ENCODE data around the gene CELA3B.
"Not testable (repeated sequence)": the region's sequence is repeated elsewhere in the genome, so short reads cannot be mapped to it uniquely, and the experiment has no call there.

The CELA3B gene

DNA sequence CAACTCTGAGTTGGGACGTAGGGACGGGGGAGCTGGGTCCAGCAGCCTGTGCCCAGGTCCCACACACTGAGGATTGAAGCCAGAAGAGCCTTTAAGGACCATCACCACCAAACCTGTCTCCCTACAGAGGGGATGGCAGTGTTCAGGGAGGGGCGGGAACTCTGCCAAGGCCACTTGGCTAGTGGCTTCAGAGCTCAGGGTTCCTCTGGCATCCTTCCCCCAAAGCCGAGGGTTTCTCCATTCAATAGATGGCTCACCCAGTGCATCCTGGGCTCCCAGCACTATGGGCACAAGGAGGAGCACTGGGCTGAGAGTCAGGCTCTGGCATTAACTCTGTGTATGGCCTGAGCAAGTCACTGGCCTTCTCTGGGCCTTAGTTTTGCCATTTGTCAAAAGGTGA, 4.4 kb downstream of the CELA3B start:
- DNase-seq: not testable (repeated sequence)

GRCh38 chr1:21982122-21982521, 5.3 kb downstream of the CELA3B start:
- DNase-seq: not testable (repeated sequence)

- not testable (repeated sequence) for DNase-seq
Observed at GRCh38 chr1:21983539-21983938, 6.7 kb downstream of the CELA3B start.

DNA sequence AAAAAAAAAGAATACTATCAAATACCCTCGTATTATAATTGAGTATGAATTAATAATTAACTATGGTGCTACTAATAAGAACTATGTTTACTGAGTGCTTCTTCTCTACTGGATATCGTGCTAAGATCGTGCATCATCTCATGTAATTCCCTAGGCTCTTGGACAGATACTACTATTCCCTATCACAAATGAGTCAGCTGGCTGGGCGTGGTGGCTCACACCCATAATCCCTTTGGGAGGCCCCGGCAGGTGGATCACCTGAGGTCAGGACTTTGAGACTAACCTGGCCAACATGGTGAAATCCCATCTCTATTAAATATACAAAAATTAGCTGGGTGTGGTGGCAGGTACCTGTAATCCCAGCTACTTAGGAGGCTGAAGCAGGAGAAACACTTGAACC, 9.1 kb downstream of the CELA3B start:
- DNase-seq: not testable (repeated sequence)

DNA sequence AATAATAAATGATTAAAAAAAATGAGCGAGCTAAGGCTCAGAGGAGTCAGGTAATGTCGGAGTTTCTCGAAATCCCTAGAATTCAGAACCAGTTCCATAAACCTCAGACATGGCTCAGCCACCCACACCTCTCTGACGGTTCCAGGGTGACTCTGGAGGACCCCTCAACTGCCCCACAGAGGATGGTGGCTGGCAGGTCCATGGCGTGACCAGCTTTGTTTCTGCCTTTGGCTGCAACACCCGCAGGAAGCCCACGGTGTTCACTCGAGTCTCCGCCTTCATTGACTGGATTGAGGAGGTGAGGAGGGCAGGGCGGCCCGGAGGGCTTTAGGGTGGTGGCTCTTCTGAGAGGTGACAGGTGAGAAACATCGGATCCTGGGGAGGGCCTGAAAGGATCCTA, 9.6 kb downstream of the CELA3B start:
- not testable (repeated sequence) for DNase-seq

DNA sequence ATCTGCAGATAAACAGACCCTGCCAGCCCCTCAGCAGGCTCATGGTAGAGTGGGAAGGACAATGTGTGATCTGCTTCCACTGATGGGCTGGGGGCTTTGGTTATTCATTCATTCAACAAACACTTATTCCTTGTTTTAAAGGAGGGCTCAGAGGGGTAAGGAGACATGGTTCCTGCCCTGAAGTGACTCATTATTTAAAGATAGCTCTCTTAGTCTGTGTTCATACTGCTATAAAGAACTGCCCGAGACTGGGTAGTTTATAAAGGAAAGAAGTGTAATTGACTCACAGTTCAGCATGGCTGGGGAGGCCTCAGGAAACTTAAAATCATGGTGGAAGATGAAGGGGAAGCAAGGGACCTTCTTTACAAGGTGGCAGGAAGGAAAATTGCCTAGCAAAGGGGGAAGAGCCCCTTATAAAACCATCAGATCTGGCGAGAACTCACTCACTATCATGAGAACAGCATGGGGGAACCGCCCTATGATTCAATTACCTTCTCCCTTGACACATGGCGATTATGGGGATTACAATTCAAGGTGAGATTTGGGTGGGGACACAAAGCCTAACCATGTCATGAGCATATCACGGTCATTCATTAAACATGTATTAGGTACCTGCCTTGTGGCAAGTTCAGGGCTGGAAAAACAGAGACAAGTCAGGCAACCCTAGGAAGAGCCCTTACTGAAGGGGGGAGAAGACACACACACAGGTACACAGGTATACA, 13.0 kb downstream of the CELA3B start:
- DNase-seq: not testable (repeated sequence)

GRCh38 chr1:21992186-21992585, 15.4 kb downstream of the CELA3B start:
- not testable (repeated sequence) for DNase-seq

DNA sequence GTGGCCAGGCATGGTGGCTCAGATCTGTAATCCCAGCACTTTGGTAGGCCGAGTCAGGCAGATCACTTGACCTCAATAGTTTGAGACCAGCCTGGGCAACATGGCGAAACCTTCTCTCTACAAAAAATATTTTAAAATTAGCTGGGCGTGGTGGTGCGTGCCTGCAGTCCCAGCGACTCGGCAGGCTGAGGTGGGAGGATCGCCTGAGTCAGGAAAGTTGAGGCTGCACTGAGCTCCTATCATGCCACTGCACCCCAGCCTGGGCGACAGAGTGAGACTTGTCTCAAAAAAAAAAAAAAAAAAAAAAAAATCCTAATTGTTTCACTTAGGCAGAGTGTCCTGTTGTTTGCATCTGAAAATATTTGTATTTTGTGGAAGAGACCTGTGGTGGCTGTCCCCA, 17.9 kb downstream of the CELA3B start:
- DNase-seq: not testable (repeated sequence)

- DNase-seq: not testable (repeated sequence)
Observed at GRCh38 chr1:21996663-21996970, 19.8 kb downstream of the CELA3B start.

GRCh38 chr1:21997891-21998623, 21.2 kb downstream of the CELA3B start:
- DNase-seq: not testable (repeated sequence)

DNA sequence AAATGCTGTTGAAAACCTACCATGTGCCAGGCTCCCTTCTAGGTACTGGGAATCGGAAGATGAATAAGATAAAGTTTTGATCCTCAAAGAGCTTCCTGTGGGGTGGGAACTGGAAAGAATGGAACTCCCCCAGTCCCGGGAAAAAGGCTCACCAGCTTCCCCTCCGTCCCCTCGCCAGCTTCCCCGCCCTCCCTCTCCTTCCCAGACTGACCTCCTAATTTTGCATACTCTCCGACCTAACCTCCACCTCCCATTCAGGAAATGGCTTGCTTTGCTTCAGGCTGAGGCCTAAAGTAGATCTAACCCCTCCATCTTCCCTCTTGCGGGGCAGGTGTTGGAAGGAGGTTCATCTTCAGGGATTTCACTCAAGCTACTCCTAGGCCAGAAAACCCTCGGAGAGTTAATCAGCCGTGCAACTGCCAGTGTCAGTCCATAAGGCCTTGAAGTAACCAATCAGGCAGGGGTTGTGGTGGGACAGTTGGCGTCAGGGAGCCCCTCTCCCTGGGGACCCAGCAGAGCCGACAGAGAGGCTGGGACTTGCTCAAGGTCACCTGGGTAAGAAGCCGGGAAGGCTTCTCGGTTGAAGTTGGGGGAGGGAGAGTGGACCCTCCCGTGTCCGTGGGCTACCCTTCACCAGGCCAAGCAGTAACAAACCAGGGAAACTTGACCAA, 21.9 kb downstream of the CELA3B start:
- DNase-seq: not testable (repeated sequence)

- not testable (repeated sequence) for DNase-seq
Observed at GRCh38 chr1:21999645-22000044, 22.8 kb downstream of the CELA3B start.

GRCh38 chr1:22001409-22001808, 24.6 kb downstream of the CELA3B start, which contains the start of gene CELA3A:
TSS of gene CELA3A (plus strand) at chr1:22001657. CDS start at chr1:22001675, 18 bp downstream.
- DNase-seq: no peak

DNA sequence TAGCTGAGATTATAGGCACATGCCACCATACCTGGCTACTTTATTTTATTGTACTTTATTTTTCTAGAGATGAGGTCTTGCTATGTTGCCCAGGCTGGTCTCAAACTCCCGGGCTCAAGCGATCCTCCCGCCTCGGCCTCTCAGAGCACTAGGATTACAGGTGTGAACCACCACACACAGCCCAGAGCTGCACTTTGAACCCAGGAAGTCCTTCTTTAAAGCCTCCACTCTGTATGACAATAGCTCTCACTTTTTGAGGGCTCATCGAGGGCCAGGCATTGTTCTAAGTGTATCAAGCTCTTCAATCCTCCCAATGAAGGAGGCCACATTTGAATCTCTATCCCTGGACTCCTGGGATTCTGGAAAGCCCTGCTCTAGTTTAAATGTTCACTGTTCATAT, 25.6 kb downstream of the CELA3B start:
- not testable (repeated sequence) for DNase-seq

DNA sequence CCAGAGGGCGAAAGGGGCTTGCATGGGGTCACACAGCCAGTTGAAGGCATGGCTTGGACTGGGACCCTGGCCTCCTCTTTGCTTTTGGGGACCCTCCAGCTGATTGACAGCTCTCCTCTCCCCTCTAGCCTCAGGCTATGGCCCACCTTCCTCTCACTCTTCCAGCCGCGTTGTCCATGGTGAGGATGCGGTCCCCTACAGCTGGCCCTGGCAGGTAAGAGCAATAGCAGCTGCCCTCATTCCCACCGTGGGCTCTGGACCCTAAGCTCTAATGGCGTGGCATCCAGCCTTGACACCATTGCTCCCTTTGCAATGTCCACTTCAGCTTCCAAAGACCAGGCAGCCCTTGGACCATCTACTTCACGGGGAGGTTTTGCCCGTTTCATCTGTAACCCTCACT, 26.1 kb downstream of the CELA3B start:
- DNase-seq: not testable (repeated sequence)

DNA sequence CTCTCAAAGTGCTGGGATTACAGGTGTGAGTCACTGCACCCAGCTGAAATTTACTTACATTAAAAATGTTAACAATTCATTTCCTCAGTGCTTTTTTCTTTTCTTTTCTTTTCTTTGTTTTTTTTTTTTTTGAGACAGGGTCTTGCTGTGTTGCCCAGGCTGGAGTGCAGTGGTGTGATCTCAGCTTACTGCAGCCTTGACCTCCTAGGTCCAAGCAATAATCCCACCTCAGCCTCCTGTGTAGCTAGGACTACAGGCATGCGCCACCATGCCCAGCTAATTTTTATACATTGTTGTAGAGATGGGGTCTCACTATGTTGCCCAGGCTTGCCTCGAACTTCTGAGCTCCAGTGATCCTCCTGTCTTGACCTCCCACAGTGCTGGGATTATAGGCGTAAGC, 27.1 kb downstream of the CELA3B start:
- DNase-seq: not testable (repeated sequence)

DNA sequence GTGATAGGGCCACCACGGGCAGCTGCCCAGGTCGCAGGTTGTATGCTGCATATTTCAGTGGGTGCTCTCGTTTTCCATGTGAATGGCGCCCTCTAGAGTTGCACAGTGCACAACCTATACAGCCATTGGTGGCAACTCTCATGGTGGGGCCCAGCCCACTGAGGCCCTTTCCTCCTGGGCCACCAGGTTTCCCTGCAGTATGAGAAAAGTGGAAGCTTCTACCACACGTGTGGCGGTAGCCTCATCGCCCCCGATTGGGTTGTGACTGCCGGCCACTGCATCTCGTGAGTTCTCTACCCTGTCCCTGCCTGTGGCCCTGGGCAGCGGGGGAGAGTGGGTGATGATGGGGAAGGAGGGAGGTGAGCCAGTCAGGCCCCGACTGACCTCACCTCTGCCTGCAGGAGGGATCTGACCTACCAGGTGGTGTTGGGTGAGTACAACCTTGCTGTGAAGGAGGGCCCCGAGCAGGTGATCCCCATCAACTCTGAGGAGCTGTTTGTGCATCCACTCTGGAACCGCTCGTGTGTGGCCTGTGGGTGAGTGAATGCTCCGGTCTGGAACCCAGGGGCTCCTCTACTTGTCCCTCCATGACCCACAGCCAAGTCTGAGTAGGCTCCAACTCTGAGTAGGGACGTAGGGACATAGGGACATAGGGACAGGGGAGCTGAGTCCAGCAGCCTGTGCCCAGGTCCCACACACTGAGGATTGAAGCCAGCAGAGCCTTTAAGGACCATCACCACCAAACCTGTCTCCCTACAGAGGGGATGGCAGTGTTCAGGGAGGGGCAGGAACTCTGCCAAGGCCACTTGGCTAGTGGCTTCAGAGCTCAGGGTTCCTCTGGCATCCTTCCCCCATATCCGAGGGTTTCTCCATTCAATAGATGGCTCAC, 28.7 kb downstream of the CELA3B start:
- peak; percentile 49 for DNase-seq

GRCh38 chr1:22006736-22007135, 29.9 kb downstream of the CELA3B start:
- not testable (repeated sequence) for DNase-seq

- DNase-seq: not testable (repeated sequence)
Observed at GRCh38 chr1:22007262-22007661, 30.4 kb downstream of the CELA3B start.

DNA sequence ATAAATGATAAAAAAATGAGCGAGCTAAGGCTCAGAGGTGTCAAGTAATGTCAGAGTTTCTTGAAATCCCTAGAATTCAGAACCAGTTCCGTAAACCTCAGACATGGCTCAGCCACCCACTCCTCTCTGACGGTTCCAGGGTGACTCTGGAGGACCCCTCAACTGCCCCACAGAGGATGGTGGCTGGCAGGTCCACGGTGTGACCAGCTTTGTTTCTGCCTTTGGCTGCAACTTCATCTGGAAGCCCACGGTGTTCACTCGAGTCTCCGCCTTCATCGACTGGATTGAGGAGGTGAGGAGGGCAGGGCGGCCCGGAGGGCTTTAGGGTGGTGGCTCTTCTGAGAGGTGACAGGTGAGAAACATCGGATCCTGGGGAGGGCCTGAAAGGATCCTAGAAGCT, 32.7 kb downstream of the CELA3B start:
- DNase-seq: not testable (repeated sequence)

- DNase-seq: not testable (repeated sequence)
Observed at GRCh38 chr1:22012752-22013151, 35.9 kb downstream of the CELA3B start.

GRCh38 chr1:22014575-22015206, 37.9 kb downstream of the CELA3B start:
- not testable (repeated sequence) for DNase-seq
